Hepatocyte (in vitro differentiated cells): Measurements from ENCODE around the gene TUBA4B. TPM values are rescaled to one million over a fixed set of nuclear protein-coding genes. Genes with fewer than 3 reads are reported as not detected.
A peak's percentile ranks its signal among the peaks of the same experiment; 100 is the strongest.

ENCODE experiments used
- DNase-seq: peaks from one replicate; pipeline ENCODE4 v3.0.0-alpha.2; 2016; ENCODE audit warnings: low spot score
- H2AFZ ChIP-seq: fragments of 200-600 bp; sonication (generic); 2 replicates; pipeline ENCODE4 v1.6.0; 2016; ENCODE audit warnings: antibody characterized with exemption, mild to moderate bottlenecking
- H3K27ac ChIP-seq: fragments of 200-600 bp; sonication (generic); 2 replicates; pipeline ENCODE4 v1.5.1; 2016; ENCODE audit warnings: mild to moderate bottlenecking
- H3K27me3 ChIP-seq: fragments of 200-600 bp; sonication (generic); 2 replicates; pipeline ENCODE4 v1.6.1; 2016
- H3K36me3 ChIP-seq: fragments of 200-600 bp; sonication (generic); replicated peaks from 2 replicates; pipeline ENCODE4 v1.5.1; 2016; ENCODE audit warnings: low read depth; ENCODE audit not compliant: insufficient read depth
- H3K4me1 ChIP-seq: fragments of 200-600 bp; sonication (generic); 2 replicates; pipeline ENCODE4 v1.5.1; 2016; ENCODE audit warnings: mild to moderate bottlenecking, moderate library complexity; ENCODE audit not compliant: insufficient read depth
- H3K4me2 ChIP-seq: fragments of 200-600 bp; sonication (generic); 2 replicates; pipeline ENCODE4 v1.6.0; 2016
- H3K4me3 ChIP-seq: fragments of 200-600 bp; sonication (generic); 2 replicates; pipeline ENCODE4 v1.5.1; 2016; ENCODE audit warnings: mild to moderate bottlenecking
- H3K79me2 ChIP-seq: fragments of 200-600 bp; sonication (generic); 2 replicates; pipeline ENCODE4 v1.6.0; 2017; ENCODE audit warnings: mild to moderate bottlenecking
- H3K9me2 ChIP-seq: fragments of 200-600 bp; sonication (generic); replicated peaks from 2 replicates; pipeline ENCODE4 v1.6.0; 2017; ENCODE audit warnings: mild to moderate bottlenecking; ENCODE audit not compliant: insufficient read depth
- H3K9me3 ChIP-seq: fragments of 200-600 bp; sonication (generic); 2 replicates; pipeline ENCODE4 v1.5.1; 2016; ENCODE audit warnings: low read depth, mild to moderate bottlenecking
- H4K20me1 ChIP-seq: fragments of 200-600 bp; sonication (generic); 2 replicates; pipeline ENCODE4 v1.6.0; 2016; ENCODE audit warnings: mild to moderate bottlenecking; ENCODE audit not compliant: insufficient read depth, poor library complexity, severe bottlenecking
- CTCF ChIP-seq: fragments of 200-600 bp; sonication (generic); IDR thresholded peaks from 2 replicates; pipeline ENCODE4 v1.5.1; 2016; ENCODE audit warnings: antibody characterized with exemption, mild to moderate bottlenecking; ENCODE audit not compliant: poor library complexity
- EZH2 ChIP-seq: fragments of 200-600 bp; sonication (generic); IDR thresholded peaks from 2 replicates; pipeline ENCODE4 v1.6.1; 2016; ENCODE audit warnings: antibody characterized with exemption, mild to moderate bottlenecking, borderline replicate concordance
- EZH2phosphoT487 ChIP-seq: fragments of 200-600 bp; sonication (generic); IDR thresholded peaks from one replicate; pipeline ENCODE4 v1.6.1; 2018; ENCODE audit warnings: antibody characterized with exemption, mild to moderate bottlenecking, low read depth, moderate library complexity; ENCODE audit not compliant: unreplicated experiment, severe bottlenecking
- WGBS: methylation state at CpG from one replicate; pipeline ENCODE4 v1.1.6; 2016; ENCODE audit warnings: low lambda C conversion rate; ENCODE audit errors: missing lambda C conversion rate; 5-methylcytosine and 5-hydroxymethylcytosine counted together
- polyA plus RNA-seq: library from polyadenylated mRNA; unstranded; fragments of >200 nt; fragmentation: Nextera tagmentation; extraction: Ambion mirVana; gene quantifications from 2 replicates; pipeline ENCODE4 v1.2.1, GENCODE V29; 2016
- total RNA-seq: library from RNA; depleted of rRNA; stranded (reverse); fragments of >200 nt; gene quantifications from 2 replicates; pipeline ENCODE4 v1.2.3, GENCODE V29; 2014

The TUBA4B gene
- total and polyA plus RNA-seq, 2 experiments from 2014 or later, result 0.13 TPM; not detected in 1

- TF ChIP-seq EZH2phosphoT487 (no peak), EZH2 (no peak), CTCF (no peak)
Observed at GRCh38 chr2:219291910-219292490, 39.0 kb downstream of the TUBA4B start.

GRCh38 chr2:219292616-219293015 lies 39.6 kb downstream of the TUBA4B start:
- Histone ChIP-seq H3K9me2 (no peaks in the 10 kb centered on the region), H4K20me1 (no peaks in the 10 kb centered on the region), H3K4me1 (no peaks in the 10 kb centered on the region), H2AFZ (no peak overlapping the region), H3K9me3 (no peaks in the 10 kb centered on the region), H3K4me2 (no peak overlapping the region), H3K36me3 (no peaks in the 10 kb centered on the region), H3K4me3 (no peak overlapping the region), H3K27me3 (no peaks in the 10 kb centered on the region), H3K79me2 (no peaks in the 10 kb centered on the region), H3K27ac (no peak overlapping the region)
- WGBS, result 94% methylated on average over 9 of the region's 9 CpGs
- DNase-seq, result no peak
- no peak for TF ChIP-seq EZH2phosphoT487
- TF ChIP-seq CTCF, result no peak
- no peak for TF ChIP-seq EZH2

More at GRCh38 chr2:219291910-219292490, 39.0 kb downstream of the TUBA4B start:
- no peaks in the 10 kb centered on the region for H3K27me3 ChIP-seq
- no peaks in the 10 kb centered on the region for H3K4me1 ChIP-seq
- no peak overlapping the region for H3K27ac ChIP-seq
- H3K79me2 ChIP-seq, result no peaks in the 10 kb centered on the region
- H2AFZ ChIP-seq, result no peak overlapping the region
- no peak overlapping the region for H3K4me3 ChIP-seq
- DNase-seq, result no peak
- H3K9me2 ChIP-seq, result no peaks in the 10 kb centered on the region
- no peaks in the 10 kb centered on the region for H3K36me3 ChIP-seq
- no peak overlapping the region for H3K4me2 ChIP-seq
- H3K9me3 ChIP-seq, result no peaks in the 10 kb centered on the region
- 82% methylated on average over 4 of the region's 4 CpGs for WGBS
- no peaks in the 10 kb centered on the region for H4K20me1 ChIP-seq

- TF ChIP-seq EZH2phosphoT487, result no peak
- no peak for TF ChIP-seq EZH2
- no peak for TF ChIP-seq CTCF
- Histone ChIP-seq H3K9me3 (no peaks in the 10 kb centered on the region), H3K4me2 (peak overlapping the region; percentile 94), H3K27ac (no peak overlapping the region), H3K36me3 (no peaks in the 10 kb centered on the region), H3K79me2 (no peaks in the 10 kb centered on the region), H3K9me2 (no peaks in the 10 kb centered on the region), H3K27me3 (no peaks in the 10 kb centered on the region), H3K4me3 (no peak overlapping the region), H4K20me1 (no peaks in the 10 kb centered on the region), H3K4me1 (no peaks in the 10 kb centered on the region), H2AFZ (no peak overlapping the region)
- no peak for DNase-seq
- WGBS, result 85% methylated on average over 5 of the region's 5 CpGs
Observed at GRCh38 chr2:219293736-219294231, 40.7 kb downstream of the TUBA4B start.
